DND-41 (cell line): ENCODE measurements around the gene OSBPL5.

ENCODE experiments used
- ATAC-seq: fragments of 200-7000 bp; cut with Tn5 transposase; 3 replicates; pipeline ENCODE4 v1.9.1; 2021; ENCODE audit warnings: low read depth; ENCODE audit not compliant: insufficient read depth
- DNase-seq: peaks from one replicate; pipeline ENCODE4 v3.0.0-alpha.2; 2020
- H2AFZ ChIP-seq: 2 replicates; pipeline ENCODE4 v1.6.0; 2012; ENCODE audit warnings: low read depth, low read length
- H3K27ac ChIP-seq: 2 replicates; pipeline ENCODE4 v1.5.1; 2012; ENCODE audit warnings: low read length, inconsistent platforms
- H3K27me3 ChIP-seq: fragments of 200-600 bp; sonication (generic); 2 replicates; pipeline ENCODE4 v1.6.0; 2012; ENCODE audit warnings: low read length, mild to moderate bottlenecking, inconsistent platforms; ENCODE audit not compliant: insufficient read depth, poor library complexity
- H3K36me3 ChIP-seq: 2 replicates; pipeline ENCODE4 v1.5.1; 2012; ENCODE audit warnings: low read length, inconsistent platforms; ENCODE audit not compliant: insufficient read depth
- H3K4me1 ChIP-seq: 2 replicates; pipeline ENCODE4 v1.5.1; 2012; ENCODE audit warnings: mild to moderate bottlenecking, low read length; ENCODE audit not compliant: insufficient read depth
- H3K4me2 ChIP-seq: 2 replicates; pipeline ENCODE4 v1.6.0; 2012; ENCODE audit warnings: mild to moderate bottlenecking, moderate library complexity, low read length, inconsistent platforms; ENCODE audit not compliant: insufficient read depth
- H3K4me3 ChIP-seq, 2 experiments: fragments of 200-600 bp in 1 of 2; shearing (Covaris generic) in 1 of 2; 2 replicates each; pipeline ENCODE4 v1.5.1; 2012 to 2016; ENCODE audit warnings: inconsistent platforms in 2 of 2, low read length in 2 of 2, mild to moderate bottlenecking in 2 of 2, low read depth in 1 of 2, moderate library complexity in 1 of 2
- H3K79me2 ChIP-seq: 2 replicates; pipeline ENCODE4 v1.6.0; 2012; ENCODE audit warnings: low read length, inconsistent platforms; ENCODE audit not compliant: insufficient read depth
- H3K9ac ChIP-seq: 2 replicates; pipeline ENCODE4 v1.6.0; 2012; ENCODE audit warnings: low read depth, mild to moderate bottlenecking, inconsistent platforms, low read length, moderate library complexity
- H3K9me3 ChIP-seq: 2 replicates; pipeline ENCODE4 v1.5.1; 2012; ENCODE audit warnings: low read length, moderate library complexity, mild to moderate bottlenecking, inconsistent platforms; ENCODE audit not compliant: insufficient read depth, severe bottlenecking
- H4K20me1 ChIP-seq: 2 replicates; pipeline ENCODE4 v1.6.0; 2012; ENCODE audit warnings: low read length; ENCODE audit not compliant: insufficient read depth
- EZH2 ChIP-seq: IDR thresholded peaks from 3 replicates; pipeline ENCODE4 v1.6.1; 2012; ENCODE audit warnings: borderline replicate concordance, low read depth, mild to moderate bottlenecking, moderate library complexity, low read length, inconsistent platforms; ENCODE audit not compliant: severe bottlenecking
- TF ChIP-seq, protein P1 (sequence below): IDR thresholded peaks from 2 replicates; pipeline ENCODE4 v1.5.1; 2012; ENCODE audit warnings: borderline replicate concordance, low read length, moderate library complexity, mild to moderate bottlenecking; ENCODE audit not compliant: poor library complexity, severe bottlenecking; ENCODE audit errors: extremely low read depth

OSBPL5 gene

GRCh38 chr11:3158131-3158591 lies 6.9 kb downstream of the OSBPL5 start:
- H3K4me2 ChIP-seq = no peak overlapping the region
- ATAC-seq (no peak), DNase-seq (no peak)
- no peak overlapping the region for H3K9ac ChIP-seq
- H3K4me3 ChIP-seq = no peak overlapping the region
- no peaks in the 10 kb centered on the region for H3K9me3 ChIP-seq
- H3K79me2 ChIP-seq = peaks cover 99% of the 10 kb centered on the region
- peaks cover 69% of the 10 kb centered on the region for H3K36me3 ChIP-seq
- TF ChIP-seq, protein P1, sequence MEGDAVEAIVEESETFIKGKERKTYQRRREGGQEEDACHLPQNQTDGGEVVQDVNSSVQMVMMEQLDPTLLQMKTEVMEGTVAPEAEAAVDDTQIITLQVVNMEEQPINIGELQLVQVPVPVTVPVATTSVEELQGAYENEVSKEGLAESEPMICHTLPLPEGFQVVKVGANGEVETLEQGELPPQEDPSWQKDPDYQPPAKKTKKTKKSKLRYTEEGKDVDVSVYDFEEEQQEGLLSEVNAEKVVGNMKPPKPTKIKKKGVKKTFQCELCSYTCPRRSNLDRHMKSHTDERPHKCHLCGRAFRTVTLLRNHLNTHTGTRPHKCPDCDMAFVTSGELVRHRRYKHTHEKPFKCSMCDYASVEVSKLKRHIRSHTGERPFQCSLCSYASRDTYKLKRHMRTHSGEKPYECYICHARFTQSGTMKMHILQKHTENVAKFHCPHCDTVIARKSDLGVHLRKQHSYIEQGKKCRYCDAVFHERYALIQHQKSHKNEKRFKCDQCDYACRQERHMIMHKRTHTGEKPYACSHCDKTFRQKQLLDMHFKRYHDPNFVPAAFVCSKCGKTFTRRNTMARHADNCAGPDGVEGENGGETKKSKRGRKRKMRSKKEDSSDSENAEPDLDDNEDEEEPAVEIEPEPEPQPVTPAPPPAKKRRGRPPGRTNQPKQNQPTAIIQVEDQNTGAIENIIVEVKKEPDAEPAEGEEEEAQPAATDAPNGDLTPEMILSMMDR = no peak
- no peak for TF ChIP-seq EZH2
- H4K20me1 ChIP-seq = peaks cover 98% of the 10 kb centered on the region
- peaks cover 40% of the 10 kb centered on the region for H3K4me1 ChIP-seq
- H3K27me3 ChIP-seq = no peaks in the 10 kb centered on the region
- H3K27ac ChIP-seq = no peak overlapping the region
- H2AFZ ChIP-seq = no peak overlapping the region

GRCh38 chr11:3157381-3158130 lies 7.6 kb downstream of the OSBPL5 start:
- Histone ChIP-seq H3K9ac (no peak overlapping the region), H3K27me3 (no peaks in the 10 kb centered on the region), H3K36me3 (peaks cover 71% of the 10 kb centered on the region), H3K4me2 (no peak overlapping the region), H3K79me2 (peaks cover 99% of the 10 kb centered on the region), H4K20me1 (peaks cover 98% of the 10 kb centered on the region), H3K4me3 (no peak overlapping the region), H3K27ac (peak overlapping the region; percentile 46; the same call in 1 of the 2 replicates), H3K9me3 (no peaks in the 10 kb centered on the region), H3K4me1 (peaks cover 34% of the 10 kb centered on the region), H2AFZ (no peak overlapping the region)
- DNase-seq (peak; percentile 48), ATAC-seq (peak; percentile 67)
- TF ChIP-seq, protein P1 = no peak
- no peak for TF ChIP-seq EZH2

DNA sequence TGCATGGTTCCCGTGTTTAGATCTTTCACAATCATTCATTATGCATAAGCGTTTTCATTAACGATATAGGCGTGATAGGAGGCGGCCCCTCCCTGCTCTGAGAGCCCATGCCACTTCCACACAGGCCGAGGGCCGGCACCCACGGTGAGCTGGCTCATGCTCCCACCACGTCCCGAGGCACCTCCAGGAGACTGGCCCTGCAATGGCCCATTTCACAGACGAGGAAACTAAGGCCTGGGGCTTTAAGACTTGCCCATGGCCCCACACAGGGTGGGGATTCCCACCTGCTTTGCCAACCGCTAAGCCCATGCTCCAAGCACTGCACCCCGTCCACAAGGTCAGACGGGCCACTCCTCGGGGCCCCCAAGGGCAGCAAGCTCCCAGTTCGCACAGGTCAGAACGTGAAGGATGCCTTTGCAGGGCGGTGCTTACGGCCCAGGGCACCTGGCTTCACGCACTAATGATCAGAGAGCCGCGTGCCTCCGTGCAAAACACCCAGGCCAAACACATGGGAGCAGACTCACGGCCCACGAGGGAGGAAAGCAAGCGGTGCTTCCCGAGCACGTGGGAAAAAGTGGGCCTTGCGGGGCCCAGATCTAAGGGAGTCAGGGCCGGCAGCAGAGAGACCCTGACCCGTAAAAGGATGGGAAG lies 8.3 kb downstream of the OSBPL5 start:
- no peak for ATAC-seq
- Histone ChIP-seq H3K4me3 (no peak overlapping the region), H4K20me1 (peaks cover 98% of the 10 kb centered on the region), H3K4me1 (peaks cover 27% of the 10 kb centered on the region), H3K27ac (peak overlapping the region; percentile 46; the same call in 1 of the 2 replicates), H2AFZ (no peak overlapping the region), H3K9me3 (no peaks in the 10 kb centered on the region), H3K79me2 (peaks cover 99% of the 10 kb centered on the region), H3K4me2 (peak overlapping the region; percentile 24; the same call in 1 of the 2 replicates), H3K9ac (no peak overlapping the region), H3K36me3 (peaks cover 71% of the 10 kb centered on the region), H3K27me3 (no peaks in the 10 kb centered on the region)
- DNase-seq = no peak
- no peak for TF ChIP-seq EZH2
- TF ChIP-seq, protein P1 = no peak
